C4-2B (cell line): ENCODE results near the gene CARD14.
"Not testable (repeated sequence)": the region's sequence is repeated elsewhere in the genome, so short reads cannot be mapped to it uniquely, and the experiment has no call there.

Experiments used
- H3K27ac ChIP-seq: fragments of 450-650 bp; 2 replicates; pipeline ENCODE4 v1.5.1; 2017
- CTCF ChIP-seq: fragments of 450-650 bp; conservative IDR thresholded peaks from 2 replicates; pipeline ENCODE4 v1.5.1; 2017; ENCODE audit warnings: mild to moderate bottlenecking
- ZFX ChIP-seq: fragments of 450-650 bp; IDR thresholded peaks from 2 replicates; pipeline ENCODE4 v1.6.1; 2017

CARD14 gene

GRCh38 chr17:80152081-80152702, 17.6 kb upstream of the CARD14 start:
- TF ChIP-seq ZFX = no peak
- TF ChIP-seq CTCF = no peak
- H3K27ac ChIP-seq = no peak overlapping the region

GRCh38 chr17:80153004-80153403, 16.8 kb upstream of the CARD14 start:
- H3K27ac ChIP-seq = no peak overlapping the region
- TF ChIP-seq ZFX = no peak
- no peak for TF ChIP-seq CTCF

- TF ChIP-seq CTCF = no peak
- no peak for TF ChIP-seq ZFX
Measured at GRCh38 chr17:80154166-80154565, 15.7 kb upstream of the CARD14 start.

GRCh38 chr17:80155600-80155999, 14.2 kb upstream of the CARD14 start:
- not testable (repeated sequence) for H3K27ac ChIP-seq

More at GRCh38 chr17:80154166-80154565, 15.7 kb upstream of the CARD14 start:
- no peak overlapping the region for H3K27ac ChIP-seq

GRCh38 chr17:80158846-80159245, 11.0 kb upstream of the CARD14 start:
- H3K27ac ChIP-seq = no peak overlapping the region
- no peak for TF ChIP-seq CTCF

GRCh38 chr17:80160536-80160935, 9.3 kb upstream of the CARD14 start:
- H3K27ac ChIP-seq = no peak overlapping the region
- TF ChIP-seq ZFX (no peak), CTCF (no peak)

- H3K27ac ChIP-seq = no peak overlapping the region
- TF ChIP-seq CTCF = no peak
- no peak for TF ChIP-seq ZFX
Measured at GRCh38 chr17:80163336-80163735, 6.5 kb upstream of the CARD14 start.

GRCh38 chr17:80164185-80164584, 5.6 kb upstream of the CARD14 start:
- TF ChIP-seq ZFX = no peak
- TF ChIP-seq CTCF = no peak
- H3K27ac ChIP-seq = no peak overlapping the region
